AG09309 (cell line): ENCODE measurements around the gene UTP3.
"Not testable (repeated sequence)": the region's sequence is repeated elsewhere in the genome, so short reads cannot be mapped to it uniquely, and the experiment has no call there.

Experiments used
- DNase-seq: peaks from one replicate; pipeline ENCODE4 v3.0.0-alpha.2; 2010; ENCODE audit warnings: low read depth
- H3K4me3 ChIP-seq: 2 replicates; pipeline ENCODE4 v1.5.1; 2011; ENCODE audit warnings: mild to moderate bottlenecking, low read depth, low read length, moderate library complexity; ENCODE audit not compliant: control insufficient read depth
- CTCF ChIP-seq: IDR thresholded peaks from 2 replicates; pipeline ENCODE4 v1.5.1; 2011; ENCODE audit warnings: mild to moderate bottlenecking, low read depth, low read length, inconsistent platforms; ENCODE audit not compliant: insufficient read depth, control insufficient read depth; ENCODE audit errors: missing control alignments

Gene UTP3, protein sequence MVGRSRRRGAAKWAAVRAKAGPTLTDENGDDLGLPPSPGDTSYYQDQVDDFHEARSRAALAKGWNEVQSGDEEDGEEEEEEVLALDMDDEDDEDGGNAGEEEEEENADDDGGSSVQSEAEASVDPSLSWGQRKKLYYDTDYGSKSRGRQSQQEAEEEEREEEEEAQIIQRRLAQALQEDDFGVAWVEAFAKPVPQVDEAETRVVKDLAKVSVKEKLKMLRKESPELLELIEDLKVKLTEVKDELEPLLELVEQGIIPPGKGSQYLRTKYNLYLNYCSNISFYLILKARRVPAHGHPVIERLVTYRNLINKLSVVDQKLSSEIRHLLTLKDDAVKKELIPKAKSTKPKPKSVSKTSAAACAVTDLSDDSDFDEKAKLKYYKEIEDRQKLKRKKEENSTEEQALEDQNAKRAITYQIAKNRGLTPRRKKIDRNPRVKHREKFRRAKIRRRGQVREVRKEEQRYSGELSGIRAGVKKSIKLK

DNA sequence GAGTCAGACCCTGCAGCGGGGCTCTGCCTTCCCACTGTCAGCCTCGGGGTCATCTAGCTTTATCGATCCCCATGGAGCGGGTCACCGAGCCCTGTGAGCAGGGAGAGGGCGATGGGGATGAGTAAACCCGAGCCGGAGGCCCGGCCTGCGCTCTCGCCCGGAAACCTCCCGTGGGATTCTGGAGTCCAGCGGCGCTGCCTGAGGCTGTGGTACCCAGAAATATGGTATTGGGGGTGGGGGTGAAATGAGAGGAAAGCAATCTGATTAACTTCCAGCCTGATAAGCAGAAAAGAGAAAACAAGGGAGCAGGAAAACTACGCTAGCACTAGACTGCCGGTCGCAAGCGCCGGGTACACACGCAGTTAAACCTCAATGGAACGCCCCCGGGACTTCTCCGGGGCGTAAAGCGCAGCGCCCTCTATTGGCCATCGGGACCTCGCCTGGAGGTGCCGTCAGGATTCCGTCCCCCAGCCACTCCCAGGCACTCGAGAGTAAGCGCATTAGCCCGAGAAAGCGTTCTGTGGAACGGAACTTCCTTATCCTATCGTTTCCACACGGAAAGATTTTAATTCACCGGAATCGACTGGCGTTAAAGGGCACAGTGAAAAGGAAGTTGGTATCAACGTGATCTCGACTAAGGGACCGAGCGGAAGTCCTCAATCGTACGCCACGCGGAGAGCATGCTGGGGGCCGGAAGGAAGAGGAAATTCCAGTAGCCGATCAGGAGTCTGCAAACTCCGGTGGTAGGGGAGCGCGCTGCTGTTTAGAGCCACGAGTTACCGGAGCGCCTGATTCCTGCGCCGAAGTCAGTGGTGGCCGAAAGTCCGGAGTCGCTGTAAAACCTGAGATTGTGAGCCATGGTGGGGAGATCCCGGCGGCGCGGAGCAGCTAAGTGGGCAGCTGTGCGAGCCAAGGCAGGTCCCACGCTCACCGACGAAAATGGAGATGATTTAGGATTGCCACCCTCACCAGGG, at the start of gene UTP3:
TSS of gene UTP3 (plus strand) at position 712 of the 974 bp plus-strand sequence. CDS start at position 858, 146 bp downstream.
- peak; percentile 99 for TF ChIP-seq CTCF
- H3K4me3 ChIP-seq = peak within 1 kb of the TSS; percentile 75
- DNase-seq = peak; percentile 99

DNA sequence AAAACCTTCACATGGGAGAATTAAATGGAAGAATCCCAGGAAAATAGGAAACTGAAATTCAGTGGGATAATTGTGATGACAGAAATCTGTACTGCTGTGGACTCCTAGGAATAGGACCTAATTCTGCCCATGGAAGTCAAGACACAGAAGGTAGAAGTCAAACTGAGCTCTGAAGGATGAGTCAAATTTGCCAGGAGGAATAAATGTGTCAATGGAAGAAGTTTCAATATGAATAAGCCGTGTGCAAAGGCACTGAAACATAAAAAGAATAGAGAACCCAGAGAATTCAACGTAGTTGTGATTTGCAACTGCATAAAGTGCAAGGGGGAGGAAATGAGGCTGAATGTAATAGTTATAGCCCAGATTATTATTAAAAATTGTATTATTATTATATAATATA, 48.1 kb upstream of the UTP3 start:
- H3K4me3 ChIP-seq = no peak overlapping the region
- no peak for DNase-seq
- no peak for TF ChIP-seq CTCF

DNA sequence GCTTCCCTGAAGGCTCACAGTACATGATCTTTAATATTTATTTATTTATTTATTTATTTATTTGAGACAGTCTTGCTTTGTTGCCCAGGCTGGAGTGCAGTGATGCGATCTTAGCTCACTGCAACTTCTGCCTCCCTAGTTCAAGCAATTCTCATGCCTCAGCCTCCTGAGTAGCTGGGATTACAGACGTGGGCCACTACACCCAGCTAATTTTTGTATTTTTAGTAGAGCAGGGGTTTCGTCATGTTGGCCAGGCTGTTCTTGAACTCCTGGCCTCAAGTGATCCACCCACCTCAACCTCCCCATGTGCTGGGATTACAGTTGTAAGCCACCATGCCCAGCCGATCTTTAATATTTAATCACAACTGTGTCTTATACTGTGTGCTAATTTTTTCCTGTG, 37.6 kb upstream of the UTP3 start:
- not testable (repeated sequence) for H3K4me3 ChIP-seq

DNA sequence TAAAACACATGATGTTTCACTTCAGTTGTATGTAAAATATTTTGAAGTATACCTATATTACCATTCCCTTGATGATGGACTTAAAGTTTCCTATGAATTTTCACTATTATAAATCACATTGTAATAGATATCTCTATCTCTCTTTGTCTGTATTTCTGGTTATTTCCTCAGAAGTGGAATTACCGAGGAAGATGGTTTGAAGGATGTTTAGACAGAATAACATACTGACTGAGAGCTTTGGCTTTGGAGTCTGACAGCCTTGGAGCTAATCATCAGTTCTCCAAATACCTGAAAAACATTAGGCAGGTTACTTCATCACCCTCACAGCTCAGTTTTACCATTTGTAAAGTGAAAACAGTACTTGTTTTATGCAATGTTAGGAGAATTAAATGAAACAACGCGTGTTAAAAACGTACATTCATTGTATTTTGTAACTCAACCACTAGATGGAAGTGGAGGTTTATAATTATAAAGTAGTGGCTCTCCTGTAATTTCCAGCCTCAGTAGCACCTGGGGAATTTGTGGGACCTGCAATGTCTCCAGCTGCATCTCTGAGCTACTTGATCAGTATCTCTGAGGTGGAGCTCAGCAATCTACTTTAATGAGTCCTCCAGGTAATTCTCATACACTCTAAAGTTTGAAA, 36.3 kb upstream of the UTP3 start:
- no peak overlapping the region for H3K4me3 ChIP-seq
- peak; percentile 11 for DNase-seq
- TF ChIP-seq CTCF = peak; percentile 33

More for the DNA sequence above, 37.6 kb upstream of the UTP3 start:
- not testable (repeated sequence) for DNase-seq

- no peak overlapping the region for H3K4me3 ChIP-seq
- peak; percentile 27 for DNase-seq
- no peak for TF ChIP-seq CTCF
Measured at GRCh38 chr4:70654605-70655011, 33.7 kb upstream of the UTP3 start.

GRCh38 chr4:70657326-70657725, 31.0 kb upstream of the UTP3 start:
- DNase-seq = no peak
- H3K4me3 ChIP-seq = no peak overlapping the region
- TF ChIP-seq CTCF = no peak
